ENCODE measurements around the gene CDH4.
"Not testable (repeated sequence)": the region's sequence is repeated elsewhere in the genome, so short reads cannot be mapped to it uniquely, and the experiment has no call there.

The CDH4 gene

DNA sequence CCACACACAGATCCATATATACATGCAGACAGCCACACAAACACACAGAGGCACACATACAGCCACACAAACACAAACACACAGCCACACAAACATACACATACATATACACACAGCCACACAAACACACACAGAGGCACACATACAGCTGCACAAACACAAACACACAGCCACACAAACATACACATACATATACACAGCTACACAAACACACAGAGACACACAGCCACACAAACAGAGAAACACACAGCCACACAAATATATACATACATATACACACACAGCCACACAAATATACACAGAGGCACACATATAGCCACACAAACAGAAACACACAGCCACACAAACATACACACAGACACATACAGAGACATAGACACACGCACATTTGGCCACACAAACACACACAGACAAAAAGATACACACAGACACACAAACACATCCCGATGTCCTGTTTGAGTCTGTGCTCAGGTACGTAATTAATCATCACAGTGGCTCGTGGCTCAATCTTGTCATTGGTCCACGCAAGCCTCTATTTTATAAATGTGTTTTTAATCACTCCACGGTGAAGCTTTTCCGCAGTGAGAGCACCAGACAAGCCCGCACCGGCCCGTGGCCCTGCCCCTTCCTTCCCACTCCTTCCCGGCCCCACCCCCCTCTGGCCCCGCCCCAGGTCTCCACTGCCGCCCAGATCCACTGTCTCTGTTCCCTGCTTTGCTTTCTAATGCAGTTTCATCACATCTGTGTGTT is 135.3 kb downstream of the CDH4 start:
- DNase-seq (ENCODE audit: low read depth), result no peak

DNA sequence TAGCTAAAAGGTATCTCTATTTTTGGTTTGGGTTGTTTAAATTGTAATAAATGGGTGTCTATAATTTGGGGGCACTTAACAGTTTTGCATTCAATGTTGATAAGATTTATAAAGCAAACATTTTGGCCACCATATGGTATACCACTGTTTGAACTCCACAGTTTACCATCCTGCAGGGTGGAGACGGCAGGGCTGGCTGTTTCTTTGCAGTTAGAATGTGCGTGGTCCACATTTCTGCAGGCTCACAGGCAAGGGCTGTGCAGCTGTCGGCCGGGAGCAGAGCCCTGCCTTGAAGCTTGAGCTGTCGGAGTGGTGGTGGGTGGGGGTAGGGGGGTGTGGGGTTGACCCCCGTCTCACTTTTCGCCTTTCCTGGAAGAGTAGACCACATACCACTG is 135.9 kb downstream of the CDH4 start:
- DNase-seq (ENCODE audit: low read depth), result no peak

DNA sequence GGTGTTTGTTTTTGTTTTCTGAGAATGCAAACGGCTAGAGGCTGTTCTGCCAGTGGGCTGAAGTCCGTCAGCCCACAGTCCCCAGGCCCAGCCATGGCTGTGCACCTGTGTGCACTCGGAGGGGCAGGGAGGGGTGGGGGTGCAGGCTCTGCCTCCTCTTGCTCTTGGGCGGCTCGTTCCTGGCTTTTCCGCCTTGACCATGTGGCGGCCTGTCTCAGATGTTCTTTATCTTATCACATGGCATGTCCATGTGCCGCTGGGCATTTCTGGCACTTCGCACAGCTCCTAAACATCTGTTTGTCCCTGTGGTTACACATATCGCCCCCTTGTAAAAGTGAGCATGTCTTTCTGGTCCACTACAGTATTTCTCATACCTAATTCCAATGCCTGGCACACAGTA is 137.0 kb downstream of the CDH4 start:
- no peak for DNase-seq (ENCODE audit: low read depth)

DNA sequence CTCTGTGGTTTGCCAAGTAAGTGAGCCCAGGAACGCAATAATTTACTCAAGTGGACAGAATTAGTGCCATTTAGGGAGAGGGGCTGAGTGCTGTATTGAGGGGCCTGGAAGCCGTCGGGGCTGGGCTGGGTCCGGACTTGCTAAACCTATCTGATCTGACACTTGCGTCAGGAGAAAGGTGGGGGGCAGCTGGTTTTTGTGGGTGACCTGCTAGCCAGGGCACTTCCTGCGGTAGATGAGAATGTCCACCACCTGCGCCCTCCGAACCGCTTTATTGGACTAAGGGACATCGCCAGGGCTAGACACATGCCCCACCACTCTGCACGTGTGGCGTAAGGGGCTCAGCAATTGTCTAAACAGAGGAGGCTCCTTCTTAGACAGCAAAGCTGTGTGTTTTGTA is 139.1 kb downstream of the CDH4 start:
- no peak for DNase-seq (ENCODE audit: low read depth)

DNA sequence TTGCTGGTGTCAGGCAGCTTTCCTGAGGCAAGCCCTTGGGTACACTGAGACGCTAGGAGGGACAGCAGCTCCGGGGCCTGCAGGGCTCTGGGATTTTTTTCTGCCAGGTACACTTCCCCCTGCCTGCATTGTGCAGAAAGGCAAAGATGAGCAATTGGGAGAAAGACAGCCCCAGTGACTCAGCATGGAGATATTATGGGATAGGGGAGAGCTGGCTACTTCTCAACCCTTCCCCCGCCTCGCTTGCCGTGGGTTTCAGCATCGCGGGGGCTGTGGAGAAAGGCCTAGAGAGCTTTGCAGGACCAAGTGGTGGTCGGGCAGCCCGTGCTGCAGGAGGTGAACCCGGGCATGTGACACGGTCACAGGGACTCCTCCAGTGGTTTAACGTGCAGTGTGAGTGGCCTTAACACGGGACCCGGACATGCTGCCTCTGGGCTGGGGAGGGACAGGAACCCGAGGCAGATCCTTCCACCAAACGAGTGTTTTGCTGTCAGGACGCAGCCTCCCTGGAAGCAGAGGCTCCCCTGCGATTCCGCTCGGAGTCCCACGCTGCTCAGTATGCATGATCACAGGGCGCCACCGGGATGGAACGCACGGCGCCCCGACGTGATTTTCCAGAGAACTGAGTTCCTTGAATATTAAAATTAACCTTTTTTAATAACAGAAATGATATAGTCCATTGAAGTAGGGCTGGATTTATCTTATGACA is 139.9 kb downstream of the CDH4 start:
- DNase-seq (ENCODE audit: low read depth), result no peak

DNA sequence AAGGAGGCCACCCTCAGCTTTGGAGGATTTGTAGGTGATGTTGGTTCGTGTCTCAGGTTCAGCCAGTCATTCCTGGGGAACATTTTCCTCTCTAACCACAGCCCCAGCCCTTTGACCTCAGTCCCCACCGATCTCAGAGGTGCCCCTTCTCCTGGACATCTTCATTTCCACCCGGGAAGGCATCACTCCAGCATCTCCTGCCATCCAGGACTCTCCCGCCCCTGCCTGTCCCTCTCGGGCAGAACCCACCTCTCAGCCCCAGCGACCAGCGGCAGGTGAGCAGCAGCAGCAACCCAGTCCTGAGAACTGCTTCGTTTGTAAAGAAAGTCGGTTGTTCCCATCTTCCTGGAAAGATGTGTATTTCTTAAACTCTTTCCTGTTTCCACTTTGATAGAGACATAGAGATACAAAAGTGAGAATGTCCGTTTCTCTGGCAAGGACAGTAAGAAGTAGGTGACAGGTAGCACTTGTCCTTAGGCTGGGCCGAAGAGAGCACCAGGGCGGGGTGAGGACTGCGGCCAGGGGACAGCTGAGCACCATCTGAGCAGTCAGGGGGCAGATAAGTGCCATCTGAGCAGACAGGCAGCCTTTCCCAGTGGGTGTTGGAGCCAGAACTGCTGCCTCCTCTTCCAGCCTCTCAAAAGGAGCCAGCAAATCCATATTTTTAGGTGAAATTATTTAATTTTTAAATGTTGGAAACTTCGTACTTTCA is 142.2 kb downstream of the CDH4 start:
- DNase-seq (ENCODE audit: low read depth), result no peak

DNA sequence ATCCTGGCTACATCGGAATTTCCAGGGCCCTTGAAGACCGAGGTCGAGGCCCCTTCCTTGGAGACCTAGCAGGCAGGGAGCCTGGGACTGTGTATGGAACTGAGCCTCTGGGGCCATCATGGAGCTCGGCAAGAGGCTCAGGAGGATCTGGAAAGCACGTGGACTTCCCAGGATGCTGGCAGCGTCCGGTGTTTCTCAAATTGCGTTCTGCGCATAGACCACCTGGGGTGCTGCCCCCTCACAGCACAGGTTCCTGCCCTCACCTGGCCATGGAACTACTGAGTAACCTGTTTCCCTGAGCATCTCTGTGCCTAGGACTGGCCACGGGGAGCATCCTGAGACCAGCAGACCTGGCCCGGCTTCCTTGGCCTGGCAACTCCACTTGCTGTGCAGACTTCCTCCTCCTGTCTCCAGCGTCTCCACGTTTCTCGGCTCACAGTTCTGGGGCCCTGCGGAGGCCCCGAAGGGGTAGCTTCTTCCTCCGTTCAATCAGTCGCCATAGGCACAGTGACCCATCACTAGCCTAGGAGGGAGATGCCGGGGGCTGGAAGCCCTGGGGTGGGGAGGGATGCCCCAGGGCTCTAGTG is 144.3 kb downstream of the CDH4 start:
- DNase-seq (ENCODE audit: low read depth), result no peak

DNA sequence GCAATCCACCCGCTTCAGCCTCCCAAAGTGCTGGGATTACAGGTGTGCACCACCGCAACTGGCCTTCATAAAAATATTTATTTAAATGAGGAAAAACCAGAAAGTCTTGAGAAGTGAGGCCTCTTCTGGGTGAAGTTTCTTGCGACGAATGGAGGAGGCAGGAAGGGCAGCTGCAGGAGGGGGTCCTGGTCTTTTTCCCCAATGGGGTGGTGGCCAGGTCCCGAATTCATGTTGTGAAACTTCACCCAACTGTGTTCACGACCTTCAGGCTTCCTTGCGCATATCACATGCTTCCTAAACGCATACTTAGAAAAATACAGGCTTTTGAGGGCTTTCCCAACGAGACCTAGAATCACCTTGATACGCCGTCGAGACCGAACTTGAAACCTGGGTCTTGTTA is 145.1 kb downstream of the CDH4 start:
- no peak for DNase-seq (ENCODE audit: low read depth)

DNA sequence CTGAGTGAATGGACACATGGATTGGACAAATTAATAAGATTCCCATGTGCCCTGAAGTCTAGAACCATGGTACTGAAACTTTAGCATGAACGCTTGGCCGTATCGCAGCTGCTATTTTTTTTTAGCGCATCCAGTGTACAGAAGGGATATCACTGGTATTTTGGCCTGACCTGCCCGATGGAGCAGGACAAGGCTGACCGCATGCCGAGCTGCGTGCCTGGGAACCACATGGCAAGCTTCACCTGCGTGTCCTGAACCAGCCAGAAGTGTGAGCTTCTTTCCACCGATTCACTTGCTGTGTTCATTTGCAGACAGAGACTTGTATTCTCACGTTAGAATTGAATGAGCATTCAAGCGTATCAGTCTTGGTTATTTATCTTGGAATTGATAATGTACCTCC is 145.7 kb downstream of the CDH4 start:
- no peak for DNase-seq (ENCODE audit: low read depth)

DNA sequence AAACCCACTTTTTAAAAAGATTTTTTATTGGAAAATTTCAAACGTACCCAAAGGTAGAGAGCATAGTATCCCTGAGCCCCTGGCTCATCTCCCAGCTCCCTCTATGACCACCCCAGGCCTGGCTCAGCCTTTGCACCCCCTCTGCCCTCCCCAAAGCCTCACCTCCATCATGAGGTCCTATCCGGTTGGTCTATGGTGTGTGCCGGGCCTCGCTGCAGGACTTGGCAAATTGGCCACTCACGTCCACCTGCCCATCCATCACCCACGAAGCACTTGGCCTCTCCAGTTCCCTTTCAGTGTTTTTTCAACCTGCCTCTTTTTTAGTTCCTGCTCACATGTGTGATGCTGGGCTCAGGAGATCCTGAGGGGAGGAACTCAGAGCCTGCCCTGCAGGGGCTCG is 147.4 kb downstream of the CDH4 start:
- DNase-seq (ENCODE audit: low read depth), result no peak

DNA sequence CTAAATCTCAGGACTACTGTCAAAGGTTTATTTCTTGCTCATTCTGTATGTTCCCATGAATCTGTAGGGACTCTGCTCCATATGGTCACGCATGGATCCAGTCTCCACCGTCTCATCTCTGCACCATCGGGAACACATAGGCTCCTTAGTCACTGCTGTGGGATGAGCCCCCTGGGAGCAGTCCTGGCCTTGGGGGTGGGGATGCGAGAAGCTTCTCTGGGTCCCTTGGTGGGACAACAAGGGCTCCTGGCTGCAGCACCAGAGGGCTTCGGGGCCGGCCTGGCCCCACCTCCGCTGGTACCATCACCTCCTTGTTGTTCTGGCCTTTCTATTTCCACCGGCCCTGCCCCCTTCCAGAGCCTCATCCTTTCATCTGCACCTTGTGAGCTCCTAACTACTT is 148.4 kb downstream of the CDH4 start:
- no peak for DNase-seq (ENCODE audit: low read depth)

DNA sequence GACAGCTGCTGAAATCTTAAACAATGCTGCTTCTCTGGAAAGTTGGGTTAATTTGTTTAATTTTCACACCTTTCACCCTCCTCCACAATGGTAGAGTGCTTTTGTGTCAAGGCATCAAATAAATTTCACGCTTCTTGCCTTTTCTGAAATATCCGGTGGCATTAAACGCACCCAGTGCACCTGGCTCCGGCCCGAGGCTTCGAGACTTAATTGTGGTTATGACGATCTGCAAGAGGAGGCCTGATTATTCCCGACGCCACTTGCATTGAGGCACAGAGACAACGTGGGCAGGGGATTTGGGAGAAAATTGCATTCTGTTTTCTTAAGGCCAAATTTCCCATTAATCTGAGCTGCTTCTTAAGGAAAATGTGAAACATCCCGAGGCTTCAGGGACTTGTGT is 152.2 kb downstream of the CDH4 start:
- no peak for DNase-seq (ENCODE audit: low read depth)

DNA sequence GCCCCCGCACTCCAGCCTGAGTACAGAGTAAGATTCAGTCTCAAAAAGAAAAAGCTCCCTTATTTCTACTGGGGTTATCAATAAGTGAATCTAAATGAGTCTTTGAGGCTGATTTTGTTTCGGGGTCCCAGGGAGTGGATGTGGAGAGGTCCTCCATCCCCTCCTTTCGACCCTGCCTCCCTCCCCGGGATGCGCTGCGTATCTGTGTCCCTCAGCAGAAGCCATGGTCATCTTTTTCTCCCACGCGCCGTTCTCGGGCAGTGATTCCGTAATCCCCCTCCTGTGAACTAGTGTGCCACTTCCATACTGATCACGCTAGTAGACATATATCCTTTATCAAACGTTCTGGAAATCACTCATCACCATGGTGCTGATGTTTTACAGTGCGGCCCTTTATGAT is 152.9 kb downstream of the CDH4 start:
- no peak for DNase-seq (ENCODE audit: low read depth)

DNA sequence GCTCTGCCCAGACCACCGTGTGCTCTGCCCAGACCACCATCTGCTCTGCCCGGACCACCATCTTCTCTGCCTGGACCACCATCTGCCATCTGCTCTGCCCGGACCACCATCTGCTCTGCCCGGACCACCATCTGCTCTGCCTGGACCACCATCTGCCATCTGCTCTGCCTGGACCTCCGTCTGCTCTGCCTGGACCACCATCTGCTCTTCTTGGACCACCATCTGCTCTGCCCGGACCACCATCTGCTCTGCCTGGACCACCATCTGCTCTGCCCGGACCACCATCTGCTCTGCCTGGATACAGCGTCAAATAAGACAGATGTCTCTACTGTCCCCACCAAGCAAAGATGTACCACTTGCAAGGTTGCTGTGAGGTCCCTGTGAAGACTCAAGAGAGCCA is 154.7 kb downstream of the CDH4 start:
- DNase-seq (ENCODE audit: low read depth), result not testable (repeated sequence)

DNA sequence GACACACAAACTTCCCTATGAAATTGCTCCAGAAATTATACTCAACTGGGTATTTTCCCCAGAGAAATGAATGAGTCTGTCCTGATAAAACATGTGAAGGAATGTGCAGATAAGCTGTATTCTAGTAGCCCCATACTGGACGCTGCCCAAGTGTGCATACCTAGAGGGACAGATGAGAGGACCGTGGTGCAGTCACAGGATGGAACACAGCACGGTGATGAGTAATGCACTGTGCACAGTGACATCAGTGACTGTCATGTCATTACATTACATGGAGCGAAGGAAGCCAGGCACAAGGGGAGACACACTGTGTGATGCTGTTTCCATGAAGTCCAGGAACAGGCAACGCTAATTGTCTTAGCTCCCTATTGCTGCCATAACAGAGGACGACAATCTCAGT is 155.5 kb downstream of the CDH4 start:
- DNase-seq (ENCODE audit: low read depth), result no peak

DNA sequence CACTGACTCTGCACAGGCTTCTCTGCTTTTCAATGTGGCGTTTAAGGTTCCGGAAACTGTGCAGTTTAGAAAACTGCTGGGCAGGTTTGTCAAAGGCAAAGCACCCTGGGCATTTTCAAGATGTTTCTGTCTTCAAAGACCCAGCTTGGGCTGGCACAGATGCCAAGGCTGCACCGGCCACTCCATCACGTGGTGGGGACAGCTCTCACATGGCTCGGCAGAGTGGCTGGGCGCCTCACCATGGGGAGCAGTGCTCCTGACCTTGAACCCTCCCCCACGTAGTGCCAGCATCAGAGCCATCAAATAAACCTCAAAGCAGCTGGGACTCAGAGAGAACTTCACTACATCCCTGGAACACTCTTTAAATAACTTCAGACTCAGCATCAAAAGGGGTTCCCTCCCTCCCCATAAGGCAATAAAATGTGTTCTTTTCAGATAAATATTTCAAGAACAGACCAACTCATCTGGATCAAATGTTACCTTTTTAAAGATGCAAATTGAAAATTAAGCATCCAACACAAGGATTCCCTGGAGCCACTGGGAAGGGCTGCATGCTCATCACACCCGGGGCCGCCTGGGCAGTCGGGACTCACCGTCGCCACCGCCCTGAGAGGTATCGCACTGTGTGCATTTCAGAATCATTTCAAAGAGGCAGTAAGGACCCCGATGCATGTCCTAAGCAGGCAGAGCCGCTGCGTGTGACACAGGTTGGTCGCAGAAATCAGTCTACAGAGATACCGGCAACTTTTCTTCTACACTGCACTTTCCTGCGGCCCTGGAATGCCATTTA is 157.1 kb downstream of the CDH4 start:
- DNase-seq (ENCODE audit: low read depth), result no peak

DNA sequence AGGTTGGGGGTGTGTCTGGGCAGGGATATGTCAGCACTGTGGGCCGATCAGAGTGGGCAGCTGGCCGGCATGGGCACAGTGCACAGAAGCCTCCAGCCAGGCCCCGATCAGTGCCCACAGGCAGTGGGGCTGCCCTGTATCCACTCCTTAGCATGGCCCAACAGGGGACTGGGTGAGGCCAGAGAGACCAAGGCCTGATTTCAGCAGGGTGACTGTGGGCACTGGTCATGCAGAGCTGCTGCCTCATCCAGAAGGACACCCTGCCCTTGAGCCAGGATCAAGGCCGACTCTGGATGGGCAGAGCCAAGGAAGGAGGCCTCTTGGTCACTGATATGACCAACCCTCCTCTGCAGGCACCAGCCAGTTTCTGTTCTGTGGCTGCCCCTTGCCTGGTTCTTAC is 159.7 kb downstream of the CDH4 start:
- no peak for DNase-seq (ENCODE audit: low read depth)

DNA sequence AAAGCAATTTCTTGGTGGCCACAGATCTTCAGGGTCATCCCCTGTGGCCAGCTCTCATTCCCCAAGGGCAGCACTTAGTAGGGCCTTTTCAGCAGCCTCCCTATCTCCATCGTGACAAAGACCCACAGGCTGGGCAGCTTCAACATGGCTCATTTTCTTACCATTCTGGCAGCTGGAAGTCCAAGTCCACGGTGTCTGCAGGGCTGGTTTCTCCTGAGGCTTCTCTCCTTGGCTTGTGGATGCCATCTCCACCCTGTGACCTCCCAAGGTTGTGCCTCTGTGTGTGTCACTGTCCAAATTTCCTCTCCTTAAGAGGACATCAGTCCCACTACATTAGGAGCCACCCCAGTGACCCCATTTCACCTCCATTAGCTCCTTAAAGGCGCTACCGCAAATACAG is 161.7 kb downstream of the CDH4 start:
- no peak for DNase-seq (ENCODE audit: low read depth)

DNA sequence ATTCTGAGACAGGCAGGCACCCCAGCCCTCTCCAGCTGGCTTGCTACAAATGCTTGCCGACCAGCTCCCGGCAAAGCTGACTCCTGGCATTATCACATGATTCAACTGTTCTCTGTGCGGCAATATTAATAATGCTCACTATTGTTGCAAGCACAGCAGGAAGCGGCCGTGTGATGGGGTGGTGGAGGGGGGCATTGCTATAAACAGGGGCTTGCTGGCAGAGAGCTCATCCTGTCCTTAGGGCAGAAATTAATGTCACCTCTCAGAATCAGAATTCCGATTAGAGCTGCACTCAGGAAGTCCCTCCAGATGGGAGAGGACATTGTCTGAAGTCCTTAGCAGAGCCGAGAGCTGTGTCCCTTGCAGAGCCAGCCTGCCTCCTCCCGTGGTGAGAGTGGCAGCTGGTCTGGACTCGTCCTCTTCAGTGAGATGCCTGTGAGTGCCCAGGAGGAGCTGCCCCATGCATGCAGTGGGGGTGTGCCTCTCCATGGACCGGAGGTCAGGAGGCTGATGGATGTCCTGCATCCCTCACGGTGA is 162.5 kb downstream of the CDH4 start:
- no peak for DNase-seq (ENCODE audit: low read depth)

DNA sequence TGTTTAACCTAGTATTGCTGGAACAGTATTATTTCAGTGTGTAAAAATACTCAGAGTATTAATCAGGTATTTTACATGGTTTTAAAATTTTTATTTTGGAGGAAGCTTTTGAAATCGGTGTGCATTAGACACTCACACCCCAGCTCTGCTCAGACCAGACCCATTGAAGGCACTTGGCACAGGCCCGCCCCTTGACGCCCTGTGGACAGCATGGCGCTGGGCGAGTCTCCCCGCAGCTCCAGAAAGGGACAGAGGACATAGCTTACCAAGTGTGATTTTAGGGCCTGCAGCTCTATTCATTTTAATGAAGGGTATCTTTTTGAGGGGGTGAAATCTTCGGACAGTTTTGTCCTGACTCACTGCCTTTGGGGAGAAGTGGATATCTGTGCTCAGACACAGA is 164.5 kb downstream of the CDH4 start:
- DNase-seq (ENCODE audit: low read depth), result no peak

DNA sequence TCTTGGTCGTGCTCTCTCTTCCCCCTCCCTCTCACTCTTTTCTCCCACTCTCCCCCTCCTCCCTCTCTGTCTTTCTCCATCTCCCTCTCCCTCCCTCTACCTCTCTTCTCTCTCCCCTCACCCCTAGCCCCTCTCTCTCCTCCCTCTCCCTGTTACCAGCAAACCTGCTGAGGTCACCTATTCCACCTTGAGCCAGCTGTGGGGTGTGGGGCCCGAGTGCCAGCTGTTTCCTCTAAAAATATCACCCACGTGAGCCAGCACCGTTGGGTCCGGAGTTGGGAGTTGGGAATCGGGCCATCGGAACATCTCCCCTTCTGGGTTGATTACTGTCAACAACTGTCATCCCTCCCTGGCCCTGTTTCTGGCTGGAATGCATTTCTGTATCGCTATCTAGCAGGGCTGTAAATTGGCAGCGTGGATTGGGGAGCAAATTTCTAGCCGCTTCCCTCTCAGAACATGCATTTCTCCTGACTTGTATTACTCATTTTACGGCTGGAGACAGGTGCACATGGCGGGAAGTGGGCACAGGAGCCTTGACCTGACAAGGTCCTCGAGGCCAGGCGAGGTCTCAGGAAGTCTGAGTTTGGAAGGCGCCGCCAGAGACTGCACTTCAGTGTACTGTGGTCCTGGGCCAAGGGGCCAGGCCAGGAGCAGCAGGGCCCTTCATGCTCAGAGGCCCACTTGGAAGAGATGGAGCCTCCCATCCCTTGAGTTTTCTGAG is 165.3 kb downstream of the CDH4 start:
- no peak for DNase-seq (ENCODE audit: low read depth)
